Muscle of leg (tissue), 16 donors: Measurements from ENCODE around the gene STX12. TPM values are rescaled to one million over a fixed set of nuclear protein-coding genes. Genes with fewer than 3 reads are reported as not detected.

Source experiments
- DNase-seq: peaks from one replicate; pipeline ENCODE4 v3.0.0; 2013
- H3K27ac ChIP-seq: one replicate; pipeline ENCODE4 v1.5.1; 2013; ENCODE audit warnings: mild to moderate bottlenecking, low read length, control low read depth
- H3K27me3 ChIP-seq: one replicate; pipeline ENCODE4 v1.6.1; 2013; ENCODE audit warnings: low read length; ENCODE audit not compliant: control insufficient read depth, insufficient read depth
- H3K36me3 ChIP-seq: one replicate; pipeline ENCODE4 v1.6.1; 2013; ENCODE audit warnings: low read length; ENCODE audit not compliant: control insufficient read depth, insufficient read depth
- H3K4me1 ChIP-seq: one replicate; pipeline ENCODE4 v1.6.1; 2013; ENCODE audit warnings: low read length; ENCODE audit not compliant: control insufficient read depth, insufficient read depth
- H3K4me3 ChIP-seq: one replicate; pipeline ENCODE4 v1.5.1; 2013; ENCODE audit warnings: low read length, control low read depth
- H3K9me3 ChIP-seq: replicated peaks from 2 replicates; pipeline ENCODE4 v1.6.1; 2013; ENCODE audit warnings: low read depth, low read length; ENCODE audit not compliant: control insufficient read depth
- WGBS: methylation state at CpG from one replicate; pipeline ENCODE4 v1.1.5; 2013; ENCODE audit warnings: missing lambda C conversion rate; ENCODE audit not compliant: insufficient coverage; 5-methylcytosine and 5-hydroxymethylcytosine counted together
- long read RNA-seq, 11 donors: transcript quantifications; one replicate each; lab custom pipeline, GENCODE V29; 2026
- polyA plus RNA-seq, 8 donors: library from polyadenylated mRNA; unstranded; fragments of 120-200 nt; gene quantifications; one replicate each; pipeline versions ENCODE4 v1.2.1 to v1.2.3, GENCODE V29; 2013; ENCODE audit warnings: inconsistent platforms in 1 of 8, low replicate concordance in 1 of 8; ENCODE audit not compliant: insufficient read length in 8 of 8, insufficient read depth in 1 of 8
- total RNA-seq: library from RNA; stranded (reverse); fragments of 120-200 nt; gene quantifications from one replicate; pipeline ENCODE4 v1.2.4, GENCODE V29; 2013

STX12 gene
- total RNA-seq (30.2 TPM), polyA plus RNA-seq (10 to 100 TPM; 24.4 to 33.9 (median 27.4) TPM)
- long read RNA-seq, donor 1, partial matches to known transcripts = 0 of 3 reads
- long read RNA-seq, donor 1, other reads (novel, unspliced or antisense) = 0 of 3 reads
- long read RNA-seq, donor 2 = 0 reads
- long read RNA-seq, donor 3, transcript STX12-201 (9 exons, 3,079 nt) = major isoform, 10 of 11 reads
- long read RNA-seq, donor 3, partial matches to known transcripts = 0 of 11 reads
- long read RNA-seq, donor 3, other reads (novel, unspliced or antisense) = 0 of 11 reads
- long read RNA-seq, donor 4, transcript STX12-201 (9 exons, 3,079 nt) = major isoform, 10 of 10 reads
- long read RNA-seq, donor 4, partial matches to known transcripts = 0 of 10 reads
- long read RNA-seq, donor 4, other reads (novel, unspliced or antisense) = 0 of 10 reads
- long read RNA-seq, donor 5, transcript STX12-201 (9 exons, 3,079 nt) = major isoform, 17 of 18 reads
- long read RNA-seq, donor 5, partial matches to known transcripts = 0 of 18 reads
- long read RNA-seq, donor 5, other reads (novel, unspliced or antisense) = 0 of 18 reads
- long read RNA-seq, donor 6, transcript STX12-201 (9 exons, 3,079 nt) = major isoform, 10 of 13 reads
- long read RNA-seq, donor 6, partial matches to known transcripts = 0 of 13 reads
- long read RNA-seq, donor 6, other reads (novel, unspliced or antisense) = 0 of 13 reads
- long read RNA-seq, donor 7, transcript STX12-201 (9 exons, 3,079 nt) = major isoform, 18 of 20 reads
- long read RNA-seq, donor 7, partial matches to known transcripts = 0 of 20 reads
- long read RNA-seq, donor 7, other reads (novel, unspliced or antisense) = 0 of 20 reads
- long read RNA-seq, donor 8, transcript STX12-201 (9 exons, 3,079 nt) = major isoform, 11 of 11 reads
- long read RNA-seq, donor 8, partial matches to known transcripts = 0 of 11 reads
- long read RNA-seq, donor 8, other reads (novel, unspliced or antisense) = 0 of 11 reads
- long read RNA-seq, donor 9, transcript STX12-201 (9 exons, 3,079 nt) = major isoform, 6 of 6 reads
- long read RNA-seq, donor 9, partial matches to known transcripts = 0 of 6 reads
- long read RNA-seq, donor 9, other reads (novel, unspliced or antisense) = 0 of 6 reads
- long read RNA-seq, donor 10, transcript STX12-201 (9 exons, 3,079 nt) = major isoform, 14 of 14 reads
- long read RNA-seq, donor 10, partial matches to known transcripts = 0 of 14 reads
- long read RNA-seq, donor 10, other reads (novel, unspliced or antisense) = 0 of 14 reads
- long read RNA-seq, donor 11, transcript STX12-201 (9 exons, 3,079 nt) = major isoform, 7 of 41 reads
- long read RNA-seq, donor 11, partial matches to known transcripts = 32 of 41 reads
- long read RNA-seq, donor 11, other reads (novel, unspliced or antisense) = 0 of 41 reads

GRCh38 chr1:27772932-27773825 lies at the start of gene STX12:
STX12 (plus strand) TSS chr1:27773219; CDS start chr1:27773308, 89 bp downstream.
- Histone ChIP-seq H3K27ac (peak within 1 kb of the TSS; percentile 98), H3K9me3 (no peaks in the 10 kb centered on the region), H3K4me3 (peak within 1 kb of the TSS; percentile 91), H3K4me1 (peaks cover 9% of the 10 kb centered on the region), H3K36me3 (peaks cover 6% of the 10 kb centered on the region), H3K27me3 (no peaks in the 10 kb centered on the region)
- WGBS = under 1% methylated on average over 46 of the region's 58 CpGs
- DNase-seq = peak; percentile 100

GRCh38 chr1:27724961-27725373 lies 48.1 kb upstream of the STX12 start:
- H3K4me1 ChIP-seq = peaks cover 12% of the 10 kb centered on the region
- H3K27me3 ChIP-seq = no peaks in the 10 kb centered on the region
- H3K36me3 ChIP-seq = peaks cover 9% of the 10 kb centered on the region
- peak; percentile 74 for DNase-seq
- 34% methylated on average over 6 of the region's 9 CpGs for WGBS
- H3K9me3 ChIP-seq = no peaks in the 10 kb centered on the region
- peak overlapping the region; percentile 61 for H3K4me3 ChIP-seq
- peak overlapping the region; percentile 100 for H3K27ac ChIP-seq

- 0% methylated on average over 72 of the region's 72 CpGs for WGBS
- peak; percentile 100 for DNase-seq
- Histone ChIP-seq H3K4me3 (peak within 1 kb of the TSS; percentile 83), H3K9me3 (no peaks in the 10 kb centered on the region), H3K36me3 (peaks cover 9% of the 10 kb centered on the region), H3K4me1 (peaks cover 12% of the 10 kb centered on the region), H3K27ac (peak within 1 kb of the TSS; percentile 100), H3K27me3 (no peaks in the 10 kb centered on the region)
Measured at GRCh38 chr1:27725374-27726172, 47.4 kb upstream of the STX12 start, which contains the start of gene FAM76A. FAM76A (plus strand) TSS chr1:27725961; CDS start chr1:27726081, 120 bp downstream.

GRCh38 chr1:27726173-27727044 lies 46.6 kb upstream of the STX12 start:
- peaks cover 9% of the 10 kb centered on the region for H3K36me3 ChIP-seq
- H3K27me3 ChIP-seq = no peaks in the 10 kb centered on the region
- under 1% methylated on average over 44 of the region's 46 CpGs for WGBS
- H3K4me1 ChIP-seq = peaks cover 12% of the 10 kb centered on the region
- H3K27ac ChIP-seq = peak overlapping the region; percentile 89
- H3K4me3 ChIP-seq = peak overlapping the region; percentile 83
- H3K9me3 ChIP-seq = no peaks in the 10 kb centered on the region
- peak; percentile 69 for DNase-seq

GRCh38 chr1:27727126-27727525 lies 45.9 kb upstream of the STX12 start:
- Histone ChIP-seq H3K27ac (no peak overlapping the region), H3K4me1 (peaks cover 12% of the 10 kb centered on the region), H3K27me3 (no peaks in the 10 kb centered on the region), H3K4me3 (peak overlapping the region; percentile 83), H3K9me3 (no peaks in the 10 kb centered on the region), H3K36me3 (peaks cover 10% of the 10 kb centered on the region)
- peak; percentile 17 for DNase-seq
- no CpG with 5 or more reads among the region's 3 CpGs for WGBS

GRCh38 chr1:27736252-27736651 lies 36.8 kb upstream of the STX12 start:
- no peaks in the 10 kb centered on the region for H3K9me3 ChIP-seq
- H3K4me1 ChIP-seq = no peaks in the 10 kb centered on the region
- H3K27ac ChIP-seq = no peak overlapping the region
- no peaks in the 10 kb centered on the region for H3K27me3 ChIP-seq
- H3K4me3 ChIP-seq = no peak overlapping the region
- peaks cover 49% of the 10 kb centered on the region for H3K36me3 ChIP-seq
- WGBS = no CpG with 5 or more reads among the region's 3 CpGs
- DNase-seq = no peak

- H3K4me3 ChIP-seq = no peak overlapping the region
- DNase-seq = no peak
- H3K4me1 ChIP-seq = no peaks in the 10 kb centered on the region
- H3K27ac ChIP-seq = no peak overlapping the region
- H3K9me3 ChIP-seq = no peaks in the 10 kb centered on the region
- H3K27me3 ChIP-seq = no peaks in the 10 kb centered on the region
- 100% methylated on average over 2 of the region's 6 CpGs for WGBS
- H3K36me3 ChIP-seq = peaks cover 49% of the 10 kb centered on the region
Measured at GRCh38 chr1:27741121-27741520, 31.9 kb upstream of the STX12 start.

- no peaks in the 10 kb centered on the region for H3K4me1 ChIP-seq
- H3K9me3 ChIP-seq = no peaks in the 10 kb centered on the region
- WGBS = 100% methylated on average over 2 of the region's 5 CpGs
- H3K27me3 ChIP-seq = no peaks in the 10 kb centered on the region
- peaks cover 47% of the 10 kb centered on the region for H3K36me3 ChIP-seq
- no peak overlapping the region for H3K27ac ChIP-seq
- DNase-seq = no peak
- no peak overlapping the region for H3K4me3 ChIP-seq
Measured at GRCh38 chr1:27744556-27744955, 28.5 kb upstream of the STX12 start.
